Suprapubic skin (tissue), 4 donors: ENCODE data around the gene GAB1.

Experiments used
- CTCF ChIP-seq, 2 donors: fragments of 200-600 bp in 1 of 2; fragments of 450-650 bp in 1 of 2; sonication (generic) in 1 of 2; IDR thresholded peaks; one replicate each; pipeline ENCODE4 v1.5.1; 2016 to 2019; ENCODE audit warnings: antibody characterized with exemption in 2 of 2, mild to moderate bottlenecking in 1 of 2, moderate library complexity in 1 of 2
- EP300 ChIP-seq: sonication (generic); formaldehyde crosslinking; IDR thresholded peaks from one replicate; pipeline ENCODE4 v1.6.1; 2017; ENCODE audit warnings: antibody characterized with exemption
- POLR2A ChIP-seq, 2 donors: fragments of 450-650 bp; IDR thresholded peaks; one replicate each; pipeline ENCODE4 v1.6.1; 2017; ENCODE audit warnings: antibody characterized with exemption in 2 of 2, mild to moderate bottlenecking in 2 of 2, moderate library complexity in 2 of 2
- POLR2AphosphoS5 ChIP-seq, 3 donors: sonication (generic); formaldehyde crosslinking; IDR thresholded peaks; one replicate each; pipeline ENCODE4 v1.6.1; 2017; ENCODE audit warnings: antibody characterized with exemption in 3 of 3

GRCh38 chr4:143412420-143412758 is 75.7 kb downstream of the GAB1 start:
- TF ChIP-seq POLR2AphosphoS5 (IDR thresholded peaks at IDR 0.05) (no peak), POLR2A (IDR thresholded peaks at IDR 0.05) (no peak), CTCF (IDR thresholded peaks at IDR 0.05) (no peak), EP300 (no peak)
